Stimulated activated CD8-positive, alpha-beta memory T cell treated with anti-CD3 and anti-CD28 coated beads, Interleukin-4, amount 100 ng/mL, for 1 hour (primary cell): Measurements from ENCODE around the gene TUNAR.

ENCODE experiments used
- DNase-seq, 2 donors: peaks; one replicate each; pipeline ENCODE4 v3.0.0-alpha.2; 2020; ENCODE audit warnings: low read depth in 2 of 2, low spot score in 1 of 2

TUNAR gene

DNA sequence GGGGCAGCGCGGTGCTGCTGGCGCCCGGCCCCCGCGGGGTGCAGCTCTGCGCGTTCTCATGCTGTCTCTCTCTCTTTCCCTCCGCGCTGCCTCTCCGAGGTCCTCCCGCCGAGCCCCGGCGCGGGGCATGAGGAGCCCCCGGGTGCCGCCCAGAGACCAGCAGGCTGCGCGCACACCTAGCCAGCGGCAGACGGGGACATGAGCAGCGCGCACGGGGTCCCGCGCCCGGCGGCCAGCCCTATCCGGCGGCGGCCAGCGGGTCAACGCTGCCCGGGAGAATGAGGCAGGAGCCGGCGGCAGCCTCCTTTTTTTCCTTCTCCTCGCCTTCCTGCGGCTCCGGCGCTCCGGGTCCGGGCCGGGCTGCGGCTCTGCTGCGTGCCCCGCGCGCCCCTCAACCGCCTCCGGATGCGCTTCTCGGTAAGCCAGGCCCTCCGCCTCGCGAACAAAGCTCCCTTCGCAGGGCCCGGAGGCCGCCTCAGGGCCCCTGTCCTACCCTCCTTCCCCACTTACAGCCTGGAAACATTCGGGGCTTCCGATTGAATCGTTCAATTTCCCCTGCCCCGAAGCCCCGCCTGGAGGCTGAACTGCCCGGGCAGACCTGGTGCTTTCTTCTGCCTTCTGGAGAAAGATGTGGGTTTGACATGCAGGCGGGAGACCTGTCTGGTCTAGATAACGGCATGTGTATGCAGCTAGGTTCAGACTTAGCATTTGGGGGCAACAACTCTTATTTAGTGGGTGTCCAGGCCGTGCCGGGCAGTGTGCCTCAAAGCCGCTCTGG lies at the start of gene TUNAR:
Gene TUNAR, plus strand, starts transcription at position 72 of the 778 bp plus-strand sequence.
- no peak for DNase-seq

DNA sequence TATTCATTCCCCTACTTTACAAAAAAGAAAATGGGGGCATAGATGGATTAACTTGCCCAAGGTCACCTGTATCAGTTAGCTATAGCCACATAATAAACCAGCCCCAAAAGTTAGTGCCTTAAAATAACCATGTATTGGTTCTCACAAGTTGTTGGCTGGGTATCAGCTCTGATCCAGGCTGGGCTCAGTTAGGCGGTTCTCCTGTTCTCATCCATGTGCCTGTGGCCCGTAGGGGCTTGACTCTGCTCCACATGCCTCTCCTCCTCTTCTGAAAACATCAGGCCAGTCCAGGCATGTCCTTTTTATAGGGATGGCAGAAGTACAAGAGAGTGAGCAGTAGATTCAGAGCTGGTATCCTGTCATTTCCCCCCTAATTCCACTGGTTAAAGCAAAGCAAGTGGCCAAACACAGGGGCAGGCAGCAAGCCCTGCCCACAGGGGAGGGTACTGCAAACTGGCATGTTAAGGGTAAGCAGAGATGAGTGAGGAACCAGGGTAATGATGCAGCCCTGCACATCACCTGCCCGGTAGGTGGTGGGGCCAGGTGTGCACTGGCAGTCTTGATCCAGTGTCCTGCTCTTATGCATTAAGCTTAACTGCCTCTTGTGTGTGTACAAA lies 47.9 kb upstream of the TUNAR start:
- DNase-seq: no peak

DNA sequence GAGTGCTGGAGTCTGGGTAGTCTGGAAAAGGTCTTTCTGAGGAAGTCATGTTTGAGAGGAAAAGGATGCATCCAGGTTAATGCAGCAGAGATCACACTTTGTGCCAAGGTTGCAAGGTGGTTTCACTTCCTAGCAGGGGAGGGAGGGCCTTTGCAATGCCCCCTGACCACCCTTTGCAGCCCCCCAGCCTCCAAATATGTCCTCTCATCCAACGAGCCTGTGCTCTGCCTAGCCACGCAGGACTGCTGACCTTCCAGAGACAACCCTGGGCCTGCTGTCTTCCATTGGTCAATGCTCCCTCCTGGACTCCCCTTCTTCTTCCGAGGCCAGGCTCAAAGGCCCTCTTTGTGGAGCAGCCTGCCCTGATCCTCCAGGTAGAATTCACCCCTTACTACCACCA lies 47.3 kb upstream of the TUNAR start:
- no peak for DNase-seq

DNA sequence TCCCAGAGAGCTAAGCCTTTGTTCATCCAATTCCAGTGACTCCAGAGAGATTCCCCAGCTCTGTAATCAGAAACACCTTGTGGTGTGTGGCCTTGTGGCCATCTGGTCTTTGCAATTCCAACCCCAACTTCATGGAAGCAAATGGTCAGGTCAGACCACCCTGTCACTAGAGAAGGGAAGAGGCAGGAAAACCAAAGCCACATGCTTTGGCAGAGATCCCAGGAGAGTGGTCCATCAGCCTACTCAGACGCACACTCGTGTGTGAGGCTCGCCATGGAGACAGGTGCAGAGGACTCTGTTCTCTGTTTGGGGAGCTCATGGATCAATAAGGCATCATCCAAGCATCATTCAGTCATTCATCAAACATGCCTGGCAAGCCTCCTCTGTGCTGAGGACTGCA lies 46.2 kb upstream of the TUNAR start:
- DNase-seq: no peak

DNA sequence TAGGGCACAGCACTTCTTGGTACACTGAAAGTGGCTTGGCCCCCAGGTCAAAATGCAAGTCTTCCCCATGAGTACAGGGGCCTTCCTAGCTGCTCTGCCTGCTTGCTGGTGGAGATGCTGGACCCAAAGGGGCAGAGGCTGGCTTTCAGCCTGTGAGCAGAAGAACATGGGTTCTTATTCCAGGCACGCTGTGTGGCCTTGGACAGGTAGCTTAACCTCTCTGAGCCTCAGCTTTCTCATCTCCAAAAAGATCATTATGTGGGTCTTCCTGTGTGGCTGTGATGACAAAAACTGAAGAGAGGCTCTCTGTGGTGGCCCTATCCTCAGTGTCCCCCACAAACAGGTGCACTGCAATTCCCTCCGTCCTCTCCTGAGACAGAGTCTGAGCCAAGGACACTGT lies 45.6 kb upstream of the TUNAR start:
- no peak for DNase-seq

DNA sequence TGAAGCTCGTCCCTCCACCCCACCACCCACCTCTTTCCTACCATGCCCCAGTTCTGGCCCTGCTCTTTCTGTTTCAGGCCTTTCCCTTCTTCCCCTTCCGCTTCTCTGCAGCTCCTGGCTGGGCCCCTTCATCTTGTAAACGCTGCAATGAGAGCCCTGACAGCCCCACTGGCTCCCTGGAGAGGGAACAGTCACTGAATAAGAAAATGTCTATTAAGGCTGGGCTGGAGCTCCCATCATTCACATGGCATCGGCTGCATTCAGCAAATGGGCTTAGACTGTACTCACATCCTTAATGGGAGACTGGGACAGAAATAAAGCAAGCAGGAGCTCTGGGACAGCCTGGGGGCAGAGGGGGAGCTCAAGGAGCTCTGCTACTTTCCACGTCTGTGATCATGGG lies 45.2 kb upstream of the TUNAR start:
- DNase-seq: no peak

DNA sequence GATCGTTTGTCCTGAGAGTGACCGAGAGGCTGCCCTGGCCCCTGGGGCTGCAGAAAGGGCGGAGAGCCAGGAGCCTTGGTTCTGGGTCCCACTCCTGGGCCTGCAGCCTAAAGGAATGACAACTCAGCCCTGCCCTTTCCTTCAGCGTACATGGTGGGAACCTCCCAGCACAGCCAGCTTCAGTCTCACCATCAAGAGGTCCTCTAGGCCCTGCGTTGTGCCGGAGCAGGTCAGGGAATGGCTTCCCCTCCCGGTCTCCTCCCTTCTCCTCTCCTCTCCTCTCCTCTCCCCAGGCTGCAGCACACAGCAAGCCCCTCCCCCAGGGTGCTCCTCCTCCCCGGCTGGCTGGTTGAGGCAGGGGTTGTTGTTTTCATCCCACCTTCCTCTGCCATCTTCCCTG lies 44.6 kb upstream of the TUNAR start:
- DNase-seq: no peak

DNA sequence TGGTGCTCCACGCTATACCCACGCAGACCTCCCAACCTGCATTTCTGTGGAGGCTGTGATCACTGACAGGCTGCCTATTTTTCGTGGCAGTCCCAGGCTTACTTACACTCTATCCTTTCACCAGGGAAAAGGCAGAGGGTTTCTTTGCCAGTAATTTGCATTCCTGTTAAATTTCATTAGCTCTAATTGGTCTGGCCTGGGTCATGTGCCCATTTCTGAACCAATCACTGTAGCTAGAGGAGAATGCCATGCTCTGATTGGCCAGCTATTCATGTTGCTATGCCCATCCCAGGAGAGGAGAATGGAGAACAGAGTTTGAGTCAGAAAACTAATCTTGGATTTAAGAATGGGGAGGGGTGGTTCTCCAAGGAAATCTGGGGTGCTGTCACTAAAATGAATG lies 43.2 kb upstream of the TUNAR start:
- DNase-seq: no peak

DNA sequence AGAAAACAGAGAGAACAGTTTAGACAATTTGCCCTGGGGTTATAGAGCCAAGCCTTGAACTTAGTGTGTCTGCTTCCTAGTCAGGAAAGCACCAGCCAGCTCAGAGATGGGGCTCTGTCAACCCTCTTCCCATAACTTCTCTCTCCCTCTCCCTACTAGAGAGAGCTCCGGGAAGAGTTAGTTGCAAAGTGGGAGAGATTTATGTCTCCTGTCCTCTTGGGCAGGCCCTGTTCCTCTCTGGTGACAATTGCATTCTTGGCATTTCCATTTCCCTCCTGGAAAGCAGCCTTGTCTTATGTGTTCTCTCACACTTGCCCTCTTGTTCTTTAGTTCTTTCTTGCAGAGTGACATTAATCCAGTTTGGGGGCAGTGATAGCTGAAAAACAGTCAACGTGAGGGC lies 42.1 kb upstream of the TUNAR start:
- DNase-seq: no peak

DNA sequence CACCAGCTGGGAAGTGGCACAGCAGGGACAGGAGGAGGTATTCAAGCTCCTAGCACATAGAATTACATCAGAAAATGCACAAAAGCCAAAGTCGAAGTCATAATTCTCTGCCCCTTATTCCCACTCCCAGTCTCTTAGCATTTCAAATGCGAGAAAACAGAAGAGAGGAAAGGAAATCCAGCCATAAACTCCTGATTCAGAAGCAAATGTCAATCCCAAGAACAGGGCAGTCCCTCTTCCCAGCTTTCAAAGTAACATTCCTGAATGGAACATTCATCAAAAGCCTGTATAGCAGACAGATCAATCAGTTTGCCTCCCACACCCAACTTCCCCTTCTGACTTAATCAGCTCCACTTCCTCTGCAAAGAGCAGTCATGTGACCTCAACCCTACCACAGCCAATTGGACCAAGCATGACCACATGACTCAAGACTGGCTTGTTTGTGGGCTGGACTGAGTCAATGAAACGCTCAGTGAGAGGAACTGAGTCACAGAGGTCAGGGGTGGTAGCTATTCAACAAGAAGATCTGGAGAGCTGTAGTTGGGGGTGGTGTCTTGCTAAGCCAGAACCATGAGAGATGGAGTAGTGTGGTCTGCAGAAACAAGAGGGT lies 41.4 kb upstream of the TUNAR start:
- no peak for DNase-seq

DNA sequence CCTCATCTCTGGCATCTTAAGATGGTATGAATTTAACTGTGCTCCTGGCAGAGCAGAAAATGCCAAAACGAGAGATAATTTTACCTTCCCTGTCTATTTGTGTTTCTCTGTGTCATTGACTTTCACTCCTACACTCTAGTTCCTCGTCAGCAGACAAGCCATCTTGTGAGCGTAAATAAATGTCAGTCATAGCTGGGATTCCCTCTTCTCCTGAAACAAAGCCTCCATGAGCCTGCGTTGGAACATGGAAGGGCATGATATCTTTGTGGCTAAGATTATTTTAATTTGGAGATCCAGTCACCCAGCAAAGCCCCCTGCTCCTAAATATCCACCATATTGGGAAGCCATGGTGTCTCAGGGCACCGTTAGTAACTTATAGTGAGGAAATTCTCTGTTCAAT lies 37.8 kb upstream of the TUNAR start:
- no peak for DNase-seq

DNA sequence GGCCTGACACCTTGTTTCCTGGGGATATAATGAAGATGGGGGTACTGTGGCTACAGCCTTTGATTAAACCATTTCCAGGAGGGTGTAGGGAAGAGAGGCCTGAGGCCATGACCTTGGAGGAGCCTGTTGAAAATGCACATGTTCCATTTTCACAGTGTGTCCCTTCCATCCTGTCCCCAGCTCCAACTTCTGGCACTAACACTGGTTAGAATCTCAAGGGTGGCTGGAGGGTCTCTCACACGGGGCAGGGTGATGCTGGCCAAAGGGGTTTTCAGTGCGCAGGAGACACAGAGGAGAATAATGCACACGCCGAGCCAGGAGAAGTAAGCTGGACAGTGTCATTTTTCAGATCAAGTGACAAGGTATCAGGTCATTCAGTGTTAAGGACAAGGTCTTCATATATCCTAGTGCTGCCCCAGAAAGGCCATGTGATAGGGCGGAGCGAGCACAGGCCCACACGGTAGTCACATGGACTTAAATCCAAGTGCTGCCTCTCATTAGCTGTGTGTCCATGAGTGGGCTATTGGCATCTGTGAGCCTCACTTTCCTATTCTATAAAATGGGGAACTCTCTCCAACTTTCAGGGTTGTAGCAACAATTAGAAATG lies 36.4 kb upstream of the TUNAR start:
- no peak for DNase-seq

DNA sequence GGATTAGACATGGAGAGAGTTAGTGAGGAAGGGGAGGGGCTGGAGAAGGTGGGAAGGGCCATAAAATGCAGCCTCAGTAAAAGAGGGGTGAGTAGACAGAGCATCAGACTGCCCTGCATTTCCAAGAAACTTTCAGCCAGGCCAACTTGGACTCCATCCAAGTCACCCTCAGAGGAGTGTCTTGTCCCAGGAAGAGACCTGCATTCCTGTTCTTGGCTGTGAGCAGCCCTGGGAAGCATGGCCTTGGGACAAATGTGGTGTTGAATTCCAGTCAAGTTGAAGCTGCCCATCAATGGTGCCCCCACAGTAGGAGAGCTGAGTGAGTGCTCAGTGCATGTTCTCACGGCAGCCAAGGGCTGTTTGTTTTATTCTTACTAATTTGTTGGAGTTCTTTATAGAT lies 35.0 kb upstream of the TUNAR start:
- DNase-seq: no peak

DNA sequence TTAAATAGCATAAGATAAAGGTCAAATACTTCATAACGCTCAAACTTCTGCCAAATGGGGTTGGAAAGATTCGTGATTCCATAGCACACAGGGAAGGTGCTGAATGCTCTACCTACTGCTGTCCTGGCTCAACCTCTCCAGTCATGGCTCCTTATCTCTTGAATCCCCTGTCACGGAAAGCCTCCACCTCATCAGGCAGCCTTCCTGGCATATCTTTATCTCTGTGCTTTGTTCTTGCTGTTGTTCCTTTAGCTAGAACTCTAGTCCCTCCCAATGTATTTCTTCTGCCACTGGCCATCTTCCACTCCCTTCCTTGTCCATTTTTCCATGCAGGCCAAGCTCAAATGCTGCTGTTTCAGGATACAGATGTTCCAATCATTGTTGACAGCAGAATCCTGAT lies 26.9 kb upstream of the TUNAR start:
- no peak for DNase-seq

DNA sequence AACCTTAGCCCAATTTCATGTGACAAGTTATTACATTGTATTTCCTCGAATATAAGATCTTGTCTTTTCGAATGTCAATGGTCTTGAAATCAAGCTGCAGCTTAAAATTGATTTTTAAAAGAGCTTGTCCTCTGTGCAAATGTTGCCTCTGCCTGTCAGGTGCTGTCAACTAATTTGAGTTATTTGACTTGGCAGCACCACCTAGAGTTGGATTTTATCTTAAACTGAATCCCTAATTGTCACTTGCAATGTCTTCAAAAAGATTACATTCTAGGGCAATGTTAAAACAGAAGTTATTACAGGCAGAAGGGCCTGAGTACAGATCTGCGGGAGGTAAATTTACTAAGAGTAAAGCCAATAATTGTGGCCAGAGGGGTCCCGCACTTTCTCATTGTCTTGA lies 26.2 kb upstream of the TUNAR start:
- no peak for DNase-seq

DNA sequence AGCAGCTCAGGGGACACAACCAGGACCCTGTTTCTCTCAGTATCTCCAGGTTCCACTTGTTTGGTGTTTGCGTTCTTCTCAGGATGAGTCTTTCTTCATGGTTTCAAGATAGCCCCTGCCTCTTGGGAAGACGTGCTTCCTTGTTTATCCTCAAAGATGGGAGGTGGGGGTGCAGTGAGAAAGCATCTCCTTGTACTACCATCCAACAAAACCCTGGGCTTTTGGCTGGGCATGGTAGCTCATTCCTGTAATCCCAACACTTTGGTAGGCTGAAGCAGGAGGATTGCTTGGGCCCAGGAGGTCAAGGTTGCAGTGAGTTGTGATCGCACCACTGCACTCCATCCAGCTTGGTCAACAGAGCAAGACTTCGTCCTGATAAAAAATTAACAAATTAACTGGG lies 21.0 kb upstream of the TUNAR start:
- DNase-seq: no peak

DNA sequence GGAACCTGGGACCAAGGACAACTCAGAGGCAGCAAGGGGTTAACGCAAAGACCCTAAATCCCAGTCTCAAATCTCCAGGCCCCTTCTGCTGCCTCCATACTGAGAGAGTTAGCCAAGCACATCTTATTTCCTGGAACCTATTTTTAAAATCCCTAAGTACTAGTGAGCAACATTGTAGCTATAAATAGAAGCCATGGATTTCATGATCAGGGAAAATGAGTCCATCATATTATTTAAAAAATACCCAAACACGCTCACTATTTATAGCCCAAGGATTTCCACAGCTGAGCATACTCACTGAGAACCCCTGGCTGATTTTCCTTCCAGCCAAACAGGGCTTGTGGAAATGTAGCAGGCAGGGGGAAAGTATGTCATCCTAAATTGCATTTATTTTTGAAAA lies 19.4 kb upstream of the TUNAR start:
- no peak for DNase-seq

DNA sequence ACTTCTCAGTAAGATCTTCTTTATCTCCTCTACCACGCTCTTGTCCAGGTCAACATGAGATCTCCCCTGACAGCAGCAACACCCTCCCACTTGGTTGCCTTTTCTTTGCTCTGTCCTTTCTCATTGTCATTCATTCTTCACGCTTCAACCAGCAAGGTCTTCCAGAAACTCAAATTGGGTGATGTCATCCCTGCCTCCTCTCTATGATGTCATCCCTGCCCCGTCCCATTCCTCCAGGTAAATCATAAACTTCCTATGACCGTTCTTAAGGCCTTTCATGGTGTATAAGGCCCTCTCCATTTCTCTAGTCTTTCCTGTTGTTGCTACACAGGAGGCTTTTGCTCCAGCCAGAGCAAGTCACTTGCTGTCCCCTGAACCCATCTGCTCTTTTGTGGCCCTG lies 17.7 kb upstream of the TUNAR start:
- no peak for DNase-seq

DNA sequence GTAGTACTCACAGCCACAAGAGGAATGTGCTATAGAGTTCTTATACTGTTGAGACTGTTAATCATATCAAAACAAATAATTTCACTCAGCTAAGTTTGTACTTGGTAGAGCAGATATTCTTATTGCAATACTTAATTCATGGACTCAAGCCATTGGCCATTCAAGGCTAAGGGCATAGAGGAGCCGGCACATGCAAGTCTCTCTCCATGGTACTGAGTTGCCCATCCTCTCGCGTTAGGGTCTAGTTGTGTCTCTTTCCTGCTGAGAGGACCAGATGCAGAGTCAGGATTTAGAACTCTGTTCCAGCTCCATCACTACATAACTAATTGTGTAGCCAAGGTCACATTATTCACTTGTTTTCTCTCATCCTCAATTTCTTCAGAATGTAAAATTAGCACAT lies 14.4 kb upstream of the TUNAR start:
- no peak for DNase-seq

DNA sequence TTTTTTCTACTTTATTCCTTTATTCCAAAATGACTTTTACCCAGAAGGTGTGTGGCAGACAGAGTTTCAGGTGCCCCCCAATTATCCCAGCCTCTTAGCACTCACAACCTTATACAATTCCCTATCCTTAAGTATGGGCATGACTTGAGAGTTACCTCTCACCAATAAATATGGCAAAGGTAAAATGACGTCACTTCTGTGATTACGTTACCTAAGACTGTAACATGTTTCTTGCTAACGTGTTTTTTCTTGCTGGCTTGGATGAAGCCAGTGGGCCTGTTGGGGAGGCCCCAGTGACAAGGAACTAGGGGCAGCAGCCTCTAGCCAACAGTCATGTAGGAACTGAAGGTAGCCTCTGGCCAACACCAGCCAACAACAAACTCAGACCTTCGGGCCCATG lies 13.3 kb upstream of the TUNAR start:
- no peak for DNase-seq

DNA sequence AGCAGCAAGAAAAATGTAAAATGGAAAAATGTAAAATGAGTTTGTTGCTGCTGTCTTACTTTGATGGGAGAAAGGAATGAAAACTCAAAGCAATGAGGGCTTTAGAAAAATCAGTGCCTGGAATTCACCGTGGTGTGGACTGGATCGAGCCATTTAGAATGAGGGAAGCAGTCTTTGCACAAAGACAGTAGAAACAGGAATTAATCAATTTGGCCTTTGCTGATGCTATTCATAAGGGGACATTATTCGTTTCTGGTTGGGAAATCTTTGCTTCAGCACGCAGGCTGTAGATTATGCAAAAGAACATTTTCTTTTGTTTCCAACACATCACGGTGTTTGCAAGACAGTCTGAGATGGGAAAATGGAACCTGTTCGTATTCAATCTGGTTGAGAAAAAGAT lies 6.9 kb upstream of the TUNAR start:
- DNase-seq: no peak

DNA sequence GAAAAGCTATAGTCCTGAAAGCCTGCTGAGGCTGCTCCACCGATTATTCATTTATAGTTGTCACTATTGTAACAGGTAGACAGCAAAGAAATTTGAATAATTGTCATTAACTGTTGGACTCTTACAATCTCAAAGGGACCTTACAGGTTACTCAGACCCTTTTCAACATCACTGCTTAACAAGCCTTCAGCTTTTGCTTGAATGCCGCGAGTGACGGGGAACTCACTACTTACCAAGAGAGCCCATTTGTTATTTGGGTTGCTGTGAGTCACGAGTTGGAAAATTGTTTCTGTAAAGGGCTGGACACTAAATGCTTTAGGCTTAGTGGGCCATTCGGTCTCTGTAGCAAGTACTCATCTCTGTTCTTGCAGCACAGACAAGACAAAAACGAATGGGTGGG lies 5.9 kb upstream of the TUNAR start:
- no peak for DNase-seq
